Astrocyte (in vitro differentiated cells and primary cell): ENCODE data around the gene PCLO.

Experiments used
- EZH2 ChIP-seq: IDR thresholded peaks from 2 replicates; pipeline ENCODE4 v1.6.1; 2012; ENCODE audit warnings: mild to moderate bottlenecking, low read length, inconsistent platforms; ENCODE audit not compliant: insufficient read depth
- TF ChIP-seq, protein P1 (sequence below): IDR thresholded peaks from 2 replicates; pipeline ENCODE4 v1.5.1; 2011; ENCODE audit warnings: low read depth, mild to moderate bottlenecking, inconsistent platforms, low read length, moderate library complexity; ENCODE audit not compliant: insufficient read depth

DNA sequence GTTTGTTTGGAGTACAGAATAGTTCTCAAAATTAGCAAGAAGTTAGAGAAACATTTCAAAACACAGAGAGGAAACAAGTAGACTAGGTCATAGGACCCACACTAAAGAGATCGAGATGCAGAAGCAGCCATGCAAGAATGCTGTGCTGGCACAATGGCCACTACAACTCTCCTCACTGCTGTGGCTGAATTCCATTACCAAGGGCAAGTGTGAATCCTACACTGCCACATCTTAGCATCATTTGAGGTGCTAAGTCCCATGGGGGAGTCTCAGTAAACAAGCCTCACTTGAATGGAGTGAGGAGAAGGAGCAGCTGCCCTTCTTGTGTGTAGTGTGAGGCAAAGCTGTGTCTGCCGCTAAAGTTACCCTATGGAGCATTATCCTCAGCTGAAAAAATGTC is 56.7 kb downstream of the PCLO start:
- TF ChIP-seq EZH2, result no peak
- TF ChIP-seq, protein P1, sequence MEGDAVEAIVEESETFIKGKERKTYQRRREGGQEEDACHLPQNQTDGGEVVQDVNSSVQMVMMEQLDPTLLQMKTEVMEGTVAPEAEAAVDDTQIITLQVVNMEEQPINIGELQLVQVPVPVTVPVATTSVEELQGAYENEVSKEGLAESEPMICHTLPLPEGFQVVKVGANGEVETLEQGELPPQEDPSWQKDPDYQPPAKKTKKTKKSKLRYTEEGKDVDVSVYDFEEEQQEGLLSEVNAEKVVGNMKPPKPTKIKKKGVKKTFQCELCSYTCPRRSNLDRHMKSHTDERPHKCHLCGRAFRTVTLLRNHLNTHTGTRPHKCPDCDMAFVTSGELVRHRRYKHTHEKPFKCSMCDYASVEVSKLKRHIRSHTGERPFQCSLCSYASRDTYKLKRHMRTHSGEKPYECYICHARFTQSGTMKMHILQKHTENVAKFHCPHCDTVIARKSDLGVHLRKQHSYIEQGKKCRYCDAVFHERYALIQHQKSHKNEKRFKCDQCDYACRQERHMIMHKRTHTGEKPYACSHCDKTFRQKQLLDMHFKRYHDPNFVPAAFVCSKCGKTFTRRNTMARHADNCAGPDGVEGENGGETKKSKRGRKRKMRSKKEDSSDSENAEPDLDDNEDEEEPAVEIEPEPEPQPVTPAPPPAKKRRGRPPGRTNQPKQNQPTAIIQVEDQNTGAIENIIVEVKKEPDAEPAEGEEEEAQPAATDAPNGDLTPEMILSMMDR, result no peak
